Activated T-helper 2 cell treated with anti-CD3 and anti-CD28 coated beads, Interferon-gamma antibody, Interleukin-2, Interleukin-4, amounts not matched to agents 10 μg/mL and 5 μg/mL and 100 μg/mL, durations not matched to agents 14 hours and 24 hours and 36 hours (primary cell): ENCODE results near the gene DNER. TPM values are rescaled to one million over a fixed set of nuclear protein-coding genes. Genes with fewer than 3 reads are reported as not detected.
"Not testable (repeated sequence)": the region's sequence is repeated elsewhere in the genome, so short reads cannot be mapped to it uniquely, and the experiment has no call there.

Experiments
- DNase-seq: peaks from one replicate; pipeline ENCODE4 v3.0.0; 2021; ENCODE audit warnings: low spot score
- H3K27ac Mint-ChIP-seq: one replicate; pipeline ENCODE4 v1.8.0; 2021; ENCODE audit warnings: mixed read lengths
- H3K27me3 Mint-ChIP-seq: one replicate; pipeline ENCODE4 v1.8.0; 2021; ENCODE audit warnings: low read depth, mixed read lengths
- H3K36me3 Mint-ChIP-seq: one replicate; pipeline ENCODE4 v1.8.0; 2021; ENCODE audit warnings: low read depth, mixed read lengths
- H3K4me1 Mint-ChIP-seq: one replicate; pipeline ENCODE4 v1.8.0; 2021; ENCODE audit warnings: low read depth, mixed read lengths
- H3K4me3 Mint-ChIP-seq: one replicate; pipeline ENCODE4 v1.8.0; 2021; ENCODE audit warnings: low read depth, mild to moderate bottlenecking, moderate library complexity, mixed read lengths
- H3K9me3 Mint-ChIP-seq: one replicate; pipeline ENCODE4 v1.8.0; 2021; ENCODE audit warnings: mixed read lengths
- intact Hi-C: fragments of 100-400 bp; cut with micrococcal nuclease; formaldehyde crosslinking; loops from one replicate; pipeline ENCODE4 v1.15.1; 2023
- total RNA-seq: library from RNA; stranded (reverse); gene quantifications from 2 replicates; pipeline ENCODE4 v1.2.3, GENCODE V29; 2022

DNER gene
- not detected in 2 replicates for total RNA-seq

GRCh38 chr2:229714080-229714735, at the start of gene DNER:
TSS of gene DNER (minus strand) at chr2:229714555. CDS start at chr2:229714423, 132 bp downstream.
- DNase-seq: peak; percentile 48
- Mint-ChIP-seq H3K4me1 (peaks cover 4% of the 10 kb centered on the region), H3K9me3 (no peaks in the 10 kb centered on the region), H3K36me3 (no peaks in the 10 kb centered on the region), H3K4me3 (no peak within 1 kb of the TSS), H3K27me3 (peaks cover 74% of the 10 kb centered on the region), H3K27ac (no peak within 1 kb of the TSS)
- intact Hi-C loops: no loop called here

GRCh38 chr2:229761663-229762062, 47.3 kb upstream of the DNER start:
- Mint-ChIP-seq H3K4me1 (no peaks in the 10 kb centered on the region), H3K27ac (no peak overlapping the region), H3K4me3 (no peak overlapping the region), H3K36me3 (peaks cover 20% of the 10 kb centered on the region), H3K27me3 (no peaks in the 10 kb centered on the region), H3K9me3 (no peaks in the 10 kb centered on the region)
- intact Hi-C loops: no loop called here
- DNase-seq: no peak

DNA sequence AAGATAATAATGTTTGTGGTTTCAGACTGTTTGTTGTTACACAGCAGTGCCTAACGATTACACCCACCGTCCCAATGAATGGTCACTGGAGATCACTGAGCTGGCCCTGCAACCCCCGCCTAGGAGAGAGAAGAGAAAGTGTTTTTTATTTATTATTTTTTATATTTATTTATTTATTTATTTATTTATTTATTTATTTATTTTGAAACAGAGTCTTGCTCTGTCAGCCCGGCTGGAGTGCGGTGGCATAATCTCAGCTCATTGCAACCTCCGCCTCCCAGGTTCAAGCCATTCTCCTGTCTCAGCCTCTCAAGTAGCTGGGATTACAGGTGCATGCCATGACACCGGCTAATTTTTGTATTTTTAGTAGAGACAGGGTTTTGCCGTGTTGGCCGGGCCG, 43.1 kb upstream of the DNER start:
- DNase-seq, H3K27me3 Mint-ChIP-seq, H3K36me3 Mint-ChIP-seq, H3K9me3 Mint-ChIP-seq, H3K4me3 Mint-ChIP-seq, intact Hi-C loops, H3K27ac Mint-ChIP-seq, H3K4me1 Mint-ChIP-seq: not testable (repeated sequence)

- H3K9me3 Mint-ChIP-seq: no peaks in the 10 kb centered on the region
- H3K36me3 Mint-ChIP-seq: no peaks in the 10 kb centered on the region
- H3K27me3 Mint-ChIP-seq: no peaks in the 10 kb centered on the region
- no peaks in the 10 kb centered on the region for H3K4me1 Mint-ChIP-seq
- intact Hi-C loops: no loop called here
- no peak overlapping the region for H3K4me3 Mint-ChIP-seq
- DNase-seq: no peak
- no peak overlapping the region for H3K27ac Mint-ChIP-seq
Observed at GRCh38 chr2:229752970-229753729, 38.8 kb upstream of the DNER start.

- H3K9me3 Mint-ChIP-seq: no peaks in the 10 kb centered on the region
- no peak overlapping the region for H3K27ac Mint-ChIP-seq
- H3K4me3 Mint-ChIP-seq: no peak overlapping the region
- no peaks in the 10 kb centered on the region for H3K4me1 Mint-ChIP-seq
- intact Hi-C loops: no loop called here
- H3K27me3 Mint-ChIP-seq: no peaks in the 10 kb centered on the region
- H3K36me3 Mint-ChIP-seq: no peaks in the 10 kb centered on the region
- DNase-seq: no peak
Observed at GRCh38 chr2:229749779-229750178, 35.4 kb upstream of the DNER start.

DNA sequence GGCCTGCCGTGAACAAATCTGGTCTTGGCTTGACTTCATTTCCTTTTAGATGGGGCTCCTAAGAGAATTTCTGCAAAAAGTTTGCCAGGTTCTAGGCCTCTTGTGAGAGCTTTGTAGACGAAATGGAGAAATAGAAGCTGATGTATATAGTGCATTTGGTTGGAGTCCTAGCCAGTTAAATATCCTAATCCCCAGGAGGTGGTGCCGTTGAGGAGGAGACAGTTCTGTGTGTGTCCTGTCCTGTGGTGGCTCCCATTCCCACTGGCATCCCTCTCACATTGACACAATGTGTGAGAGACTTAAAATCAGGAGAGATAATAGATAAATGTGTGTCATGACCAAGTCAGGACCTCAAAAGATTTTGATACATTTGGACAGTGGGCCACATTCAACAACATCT, 34.6 kb upstream of the DNER start:
- Mint-ChIP-seq H3K9me3 (no peaks in the 10 kb centered on the region), H3K27me3 (no peaks in the 10 kb centered on the region), H3K27ac (no peak overlapping the region), H3K36me3 (no peaks in the 10 kb centered on the region), H3K4me3 (no peak overlapping the region), H3K4me1 (no peaks in the 10 kb centered on the region)
- no peak for DNase-seq
- intact Hi-C loops: no loop called here

GRCh38 chr2:229742691-229743090, 28.3 kb upstream of the DNER start:
- H3K27me3 Mint-ChIP-seq, H3K27ac Mint-ChIP-seq, H3K4me1 Mint-ChIP-seq, H3K4me3 Mint-ChIP-seq, intact Hi-C loops, H3K36me3 Mint-ChIP-seq, H3K9me3 Mint-ChIP-seq, DNase-seq: not testable (repeated sequence)

DNA sequence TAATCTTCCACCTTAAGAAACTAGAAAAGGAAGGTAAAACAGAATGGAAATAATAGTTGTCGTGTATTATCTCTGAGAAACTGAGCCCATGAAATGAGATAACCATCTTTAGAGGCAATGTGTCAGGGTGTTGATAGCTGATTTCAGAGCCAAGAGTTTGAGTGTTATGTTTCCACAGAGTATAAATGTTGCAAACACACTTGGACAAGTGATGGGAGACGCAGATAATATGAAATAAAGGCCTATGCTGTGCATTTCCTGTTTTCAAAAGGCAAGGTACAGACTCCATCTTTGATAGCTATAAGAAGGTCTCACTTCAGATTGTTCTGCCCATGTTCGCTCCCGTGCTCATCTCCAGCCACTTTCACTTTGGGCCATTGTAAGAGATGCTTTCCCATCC, 25.9 kb upstream of the DNER start:
- peaks cover 17% of the 10 kb centered on the region for H3K9me3 Mint-ChIP-seq
- no peak overlapping the region for H3K4me3 Mint-ChIP-seq
- DNase-seq: no peak
- no peak overlapping the region for H3K27ac Mint-ChIP-seq
- H3K36me3 Mint-ChIP-seq: peaks cover 6% of the 10 kb centered on the region
- no peaks in the 10 kb centered on the region for H3K27me3 Mint-ChIP-seq
- intact Hi-C loops: no loop called here
- no peaks in the 10 kb centered on the region for H3K4me1 Mint-ChIP-seq

- H3K4me1 Mint-ChIP-seq: peaks cover 4% of the 10 kb centered on the region
Observed at GRCh38 chr2:229738024-229738625, 23.8 kb upstream of the DNER start.

DNA sequence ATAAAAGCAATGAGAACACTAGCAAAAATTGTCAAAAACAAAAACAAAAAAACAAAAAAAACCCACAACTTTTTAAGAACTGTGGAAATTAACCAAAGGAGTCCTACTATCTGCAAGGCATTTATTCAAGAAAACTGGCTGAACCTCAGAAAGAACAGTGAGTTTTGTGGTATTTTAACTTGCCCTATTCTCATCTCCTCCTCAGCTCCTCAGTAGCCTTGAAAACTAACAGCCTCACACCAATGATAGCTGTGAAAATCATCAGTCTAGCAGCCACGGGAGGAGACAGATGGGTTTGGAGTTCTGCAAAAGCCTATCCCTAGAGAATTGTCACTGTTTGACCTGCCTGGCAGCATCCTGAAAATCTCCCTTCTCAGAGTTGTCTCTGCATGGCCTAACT, 20.1 kb upstream of the DNER start:
- DNase-seq: no peak
- intact Hi-C loops: no loop called here
- Mint-ChIP-seq H3K4me3 (no peak overlapping the region), H3K27me3 (no peaks in the 10 kb centered on the region), H3K4me1 (peaks cover 4% of the 10 kb centered on the region), H3K27ac (no peak overlapping the region), H3K9me3 (peaks cover 17% of the 10 kb centered on the region), H3K36me3 (peaks cover 6% of the 10 kb centered on the region)

More at GRCh38 chr2:229738024-229738625, 23.8 kb upstream of the DNER start:
- no peak for DNase-seq
- peaks cover 17% of the 10 kb centered on the region for H3K9me3 Mint-ChIP-seq
- no peaks in the 10 kb centered on the region for H3K27me3 Mint-ChIP-seq
- intact Hi-C loops: no loop called here
- H3K4me3 Mint-ChIP-seq: no peak overlapping the region
- no peak overlapping the region for H3K27ac Mint-ChIP-seq
- H3K36me3 Mint-ChIP-seq: peaks cover 6% of the 10 kb centered on the region

GRCh38 chr2:229733611-229734245, 19.4 kb upstream of the DNER start:
- Mint-ChIP-seq H3K4me3 (no peak overlapping the region), H3K4me1 (peaks cover 4% of the 10 kb centered on the region), H3K27ac (no peak overlapping the region), H3K27me3 (no peaks in the 10 kb centered on the region), H3K36me3 (peaks cover 6% of the 10 kb centered on the region), H3K9me3 (peaks cover 17% of the 10 kb centered on the region)
- intact Hi-C loops: no loop called here
- no peak for DNase-seq

DNA sequence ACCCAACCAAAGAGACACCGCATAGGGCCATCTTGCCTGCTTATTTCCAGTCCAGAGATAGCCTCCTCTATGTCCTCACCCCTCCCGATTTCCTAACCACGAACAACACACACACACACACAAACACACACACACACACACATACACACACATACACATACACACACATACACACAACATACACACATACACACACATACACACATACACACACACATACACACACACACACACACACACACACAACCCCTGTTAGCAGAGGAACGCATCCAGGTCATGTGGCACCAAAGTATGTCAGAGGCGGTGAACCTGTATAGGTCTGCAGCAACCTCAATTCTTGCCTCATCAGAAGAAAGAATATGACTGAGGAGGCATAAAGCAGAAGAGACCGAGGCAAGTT, 18.5 kb upstream of the DNER start:
- Mint-ChIP-seq H3K4me3 (no peak overlapping the region), H3K4me1 (peaks cover 4% of the 10 kb centered on the region), H3K27me3 (no peaks in the 10 kb centered on the region), H3K27ac (no peak overlapping the region), H3K9me3 (peaks cover 12% of the 10 kb centered on the region), H3K36me3 (peaks cover 5% of the 10 kb centered on the region)
- intact Hi-C loops: no loop called here
- DNase-seq: no peak

- peaks cover 4% of the 10 kb centered on the region for H3K4me1 Mint-ChIP-seq
- no peak overlapping the region for H3K27ac Mint-ChIP-seq
- H3K36me3 Mint-ChIP-seq: no peaks in the 10 kb centered on the region
- intact Hi-C loops: no loop called here
- H3K4me3 Mint-ChIP-seq: no peak overlapping the region
- H3K9me3 Mint-ChIP-seq: peaks cover 3% of the 10 kb centered on the region
- no peak for DNase-seq
- no peaks in the 10 kb centered on the region for H3K27me3 Mint-ChIP-seq
Observed at GRCh38 chr2:229731916-229732315, 17.6 kb upstream of the DNER start.
